Caco-2 (cell line): ENCODE data around the gene DNM2. TPM values are rescaled to one million over a fixed set of nuclear protein-coding genes. Genes with fewer than 3 reads are reported as not detected.

ENCODE experiments used
- BruUV-seq: library from RNA; stranded (reverse); fragments of 400-500 nt; replicated peaks from 2 replicates; lab custom pipeline; 2021; lab: Mats Ljungman, UMichigan
- CTCF ChIA-PET: fragments of 300-600 bp; sonication (Branson Sonifier 250); formaldehyde crosslinking; loops from one replicate; lab custom pipeline; 2022; ENCODE audit warnings: antibody characterized with exemption; lab: Charles Lee
- POLR2A ChIA-PET: fragments of 300-600 bp; sonication (Branson Sonifier 250); formaldehyde crosslinking; loops from one replicate; lab custom pipeline; 2022; ENCODE audit warnings: antibody characterized with exemption; lab: Charles Lee
- DNase-seq, 2 experiments: peaks; one replicate each; pipeline versions ENCODE4 v3.0.0 to v3.0.0-alpha.2; 2020 to 2022
- H3K27me3 ChIP-seq: replicated peaks from 2 replicates; pipeline ENCODE4 v1.6.0; 2011; ENCODE audit warnings: low read length; ENCODE audit not compliant: control insufficient read depth, insufficient read depth
- H3K36me3 ChIP-seq: 2 replicates; pipeline ENCODE4 v1.5.1; 2011; ENCODE audit warnings: low read length; ENCODE audit not compliant: control insufficient read depth, insufficient read depth
- H3K4me1 ChIP-seq: fragments of 250-450 bp; sonication (Bioruptor Pico); 2 replicates; pipeline ENCODE4 v1.5.1; 2020; ENCODE audit warnings: mild to moderate bottlenecking
- H3K4me3 ChIP-seq: 2 replicates; pipeline ENCODE4 v1.5.1; 2011; ENCODE audit warnings: low read depth, mild to moderate bottlenecking, control low read depth, low read length
- H3K9me3 ChIP-seq: fragments of 250-450 bp; sonication (Bioruptor Pico); 2 replicates; pipeline ENCODE4 v1.5.1; 2020; ENCODE audit warnings: mild to moderate bottlenecking, moderate library complexity
- H3K27ac Mint-ChIP-seq: one replicate; pipeline ENCODE4 v1.8.0; 2022; ENCODE audit warnings: mixed read lengths; ENCODE audit not compliant: unreplicated experiment
- H3K27me3 Mint-ChIP-seq: one replicate; pipeline ENCODE4 v1.8.0; 2022; ENCODE audit warnings: mixed read lengths; ENCODE audit not compliant: insufficient read depth, unreplicated experiment
- H3K36me3 Mint-ChIP-seq: one replicate; pipeline ENCODE4 v1.8.0; 2022; ENCODE audit warnings: mild to moderate bottlenecking, mixed read lengths; ENCODE audit not compliant: insufficient read depth, unreplicated experiment
- H3K4me1 Mint-ChIP-seq: one replicate; pipeline ENCODE4 v1.8.0; 2022; ENCODE audit warnings: low read depth, mixed read lengths; ENCODE audit not compliant: unreplicated experiment
- H3K4me3 Mint-ChIP-seq: one replicate; pipeline ENCODE4 v1.8.0; 2022; ENCODE audit warnings: mild to moderate bottlenecking, moderate library complexity, mixed read lengths; ENCODE audit not compliant: unreplicated experiment
- H3K9me3 Mint-ChIP-seq: one replicate; pipeline ENCODE4 v1.8.0; 2022; ENCODE audit warnings: mixed read lengths; ENCODE audit not compliant: unreplicated experiment
- CTCF ChIP-seq, 2 experiments: fragments of 200-600 bp in 1 of 2; IDR thresholded peaks; 1 replicate in 1 of 2; 2 replicates in 1 of 2; pipeline versions ENCODE4 v1.5.1 to v1.8.0; 2011 to 2022; ENCODE audit warnings: antibody characterized with exemption in 1 of 2, control low read depth in 1 of 2, inconsistent platforms in 1 of 2, low read depth in 1 of 2, low read length in 1 of 2, mild to moderate bottlenecking in 1 of 2, moderate library complexity in 1 of 2; ENCODE audit not compliant: insufficient read depth in 1 of 2, severe bottlenecking in 1 of 2, unreplicated experiment in 1 of 2
- intact Hi-C: fragments of 100-400 bp; cut with micrococcal nuclease; formaldehyde crosslinking; loops from one replicate; pipeline ENCODE4 v1.10.0; 2022; ENCODE audit not compliant: unreplicated experiment
- total RNA-seq: library from RNA; stranded (reverse); gene quantifications from 2 replicates; pipeline ENCODE4 v1.2.3, GENCODE V29; 2022

DNM2 gene
- total RNA-seq, 1 experiment from 2014 or later: 137 TPM

GRCh38 chr19:10683582-10683981 lies 34.3 kb upstream of the DNM2 start:
- TF ChIP-seq CTCF (IDR thresholded peaks at IDR 0.05; ENCODE audit: insufficient read depth in 1 of 2, low read depth in 1 of 2, low read length in 1 of 2, severe bottlenecking in 1 of 2, unreplicated experiment in 1 of 2): no peak
- H3K27ac Mint-ChIP-seq: no peak overlapping the region
- no peak for DNase-seq
- no peak overlapping the region for H3K4me3 ChIP-seq
- H3K27me3 Mint-ChIP-seq: no peaks in the 10 kb centered on the region
- CTCF ChIA-PET: no interaction called here
- peaks cover 17% of the 10 kb centered on the region for H3K36me3 ChIP-seq
- no TSS peak for BruUV-seq
- POLR2A ChIA-PET: no interaction called here
- intact Hi-C loops: no loop called here
- H3K4me1 Mint-ChIP-seq: no peaks in the 10 kb centered on the region
- H3K4me1 ChIP-seq: no peaks in the 10 kb centered on the region
- H3K9me3 Mint-ChIP-seq: no peaks in the 10 kb centered on the region
- peaks cover 95% of the 10 kb centered on the region for H3K36me3 Mint-ChIP-seq
- H3K4me3 Mint-ChIP-seq: no peak overlapping the region
- H3K27me3 ChIP-seq: no peaks in the 10 kb centered on the region
- H3K9me3 ChIP-seq: no peaks in the 10 kb centered on the region

GRCh38 chr19:10685210-10685609 lies 32.7 kb upstream of the DNM2 start:
- no peaks in the 10 kb centered on the region for H3K9me3 ChIP-seq
- H3K27me3 ChIP-seq: no peaks in the 10 kb centered on the region
- ChIA-PET CTCF (no interaction called here), POLR2A (no interaction called here)
- Mint-ChIP-seq H3K36me3 (peaks cover 97% of the 10 kb centered on the region), H3K4me1 (no peaks in the 10 kb centered on the region), H3K27me3 (no peaks in the 10 kb centered on the region), H3K4me3 (no peak overlapping the region), H3K27ac (no peak overlapping the region), H3K9me3 (no peaks in the 10 kb centered on the region)
- H3K36me3 ChIP-seq: peaks cover 14% of the 10 kb centered on the region
- H3K4me1 ChIP-seq: no peaks in the 10 kb centered on the region
- TSS peak; percentile 32 for BruUV-seq
- DNase-seq: no peak
- intact Hi-C loops: no loop called here
- H3K4me3 ChIP-seq: no peak overlapping the region
- TF ChIP-seq CTCF (IDR thresholded peaks at IDR 0.05; ENCODE audit: insufficient read depth in 1 of 2, low read depth in 1 of 2, low read length in 1 of 2, severe bottlenecking in 1 of 2, unreplicated experiment in 1 of 2): no peak

GRCh38 chr19:10686193-10686592 lies 31.7 kb upstream of the DNM2 start:
- peaks cover 9% of the 10 kb centered on the region for H3K36me3 ChIP-seq
- H3K4me3 ChIP-seq: no peak overlapping the region
- Mint-ChIP-seq H3K36me3 (peaks cover 97% of the 10 kb centered on the region), H3K4me1 (no peaks in the 10 kb centered on the region), H3K27ac (no peak overlapping the region), H3K4me3 (no peak overlapping the region), H3K9me3 (no peaks in the 10 kb centered on the region), H3K27me3 (no peaks in the 10 kb centered on the region)
- no peaks in the 10 kb centered on the region for H3K9me3 ChIP-seq
- no peak for DNase-seq
- CTCF ChIA-PET: no interaction called here
- no peak for TF ChIP-seq CTCF (IDR thresholded peaks at IDR 0.05; ENCODE audit: insufficient read depth in 1 of 2, low read depth in 1 of 2, low read length in 1 of 2, severe bottlenecking in 1 of 2, unreplicated experiment in 1 of 2)
- POLR2A ChIA-PET: no interaction called here
- H3K4me1 ChIP-seq: no peaks in the 10 kb centered on the region
- no TSS peak for BruUV-seq
- intact Hi-C loops: no loop called here
- no peaks in the 10 kb centered on the region for H3K27me3 ChIP-seq
